Measurements from ENCODE around the gene SEPTIN1.

SEPTIN1 gene

GRCh38 chr16:30382111-30382881 lies at the start of gene SEPTIN1:
SEPTIN1 (minus strand) TSS chr16:30382561; CDS start chr16:30382542, 19 bp downstream.
- TF ChIP-seq CTCF (IDR thresholded peaks at IDR 0.05; ENCODE audit: insufficient read depth, low read depth, low read length, missing control alignments): no peak
- H3K4me3 ChIP-seq (ENCODE audit: low read length): no peak within 1 kb of the TSS
- DNase-seq (ENCODE audit: low read depth): no peak

GRCh38 chr16:30430428-30430970 lies 48.1 kb upstream of the SEPTIN1 start:
- no peak overlapping the region for H3K4me3 ChIP-seq (ENCODE audit: low read length)

GRCh38 chr16:30429678-30430427 lies 47.5 kb upstream of the SEPTIN1 start, which contains the start of gene DCTPP1:
DCTPP1 (minus strand) TSS chr16:30430030; CDS start chr16:30429980, 50 bp downstream.
- peak within 1 kb of the TSS; percentile 82 for H3K4me3 ChIP-seq (ENCODE audit: low read length)
- peak; percentile 89 for TF ChIP-seq CTCF (IDR thresholded peaks at IDR 0.05; ENCODE audit: insufficient read depth, low read depth, low read length, missing control alignments)
- peak; percentile 100 for DNase-seq (ENCODE audit: low read depth)

More at GRCh38 chr16:30430428-30430970, 48.1 kb upstream of the SEPTIN1 start:
- DNase-seq (ENCODE audit: low read depth): no peak
- no peak for TF ChIP-seq CTCF (IDR thresholded peaks at IDR 0.05; ENCODE audit: insufficient read depth, low read depth, low read length, missing control alignments)

GRCh38 chr16:30429418-30429677 lies 47.0 kb upstream of the SEPTIN1 start:
- no peak for TF ChIP-seq CTCF (IDR thresholded peaks at IDR 0.05; ENCODE audit: insufficient read depth, low read depth, low read length, missing control alignments)
- H3K4me3 ChIP-seq (ENCODE audit: low read length): peak overlapping the region; percentile 82
- no peak for DNase-seq (ENCODE audit: low read depth)

- DNase-seq (ENCODE audit: low read depth): no peak
- no peak overlapping the region for H3K4me3 ChIP-seq (ENCODE audit: low read length)
- no peak for TF ChIP-seq CTCF (IDR thresholded peaks at IDR 0.05; ENCODE audit: insufficient read depth, low read depth, low read length, missing control alignments)
Measured at GRCh38 chr16:30428055-30428454, 45.7 kb upstream of the SEPTIN1 start.

- no peak for TF ChIP-seq CTCF (IDR thresholded peaks at IDR 0.05; ENCODE audit: insufficient read depth, low read depth, low read length, missing control alignments)
- DNase-seq (ENCODE audit: low read depth): no peak
- H3K4me3 ChIP-seq (ENCODE audit: low read length): no peak overlapping the region
Measured at GRCh38 chr16:30421010-30421409, 38.6 kb upstream of the SEPTIN1 start.
